IMR-90 (cell line): Measurements from ENCODE around the gene SASH1. TPM values are rescaled to one million over a fixed set of nuclear protein-coding genes. Genes with fewer than 3 reads are reported as not detected.
"Not testable (repeated sequence)": the region's sequence is repeated elsewhere in the genome, so short reads cannot be mapped to it uniquely, and the experiment has no call there.

ENCODE experiments used
- ATAC-seq: fragments of 200-7000 bp; cut with Tn5 transposase; 2 replicates; pipeline ENCODE4 v1.9.1; 2020; ENCODE audit warnings: low read depth, mild to moderate bottlenecking, moderate library complexity
- BruUV-seq: library from RNA; stranded (reverse); fragments of 400-500 nt; replicated peaks from 2 replicates; lab custom pipeline; 2021; lab: Mats Ljungman, UMichigan
- CTCF ChIA-PET: fragments of 300-600 bp; formaldehyde crosslinking; extraction: SDS; loops from one replicate; lab custom pipeline; 2021; ENCODE audit warnings: antibody characterized with exemption; lab: Yijun Ruan, JAX
- POLR2A ChIA-PET: fragments of 300-600 bp; sonication (Branson Sonifier 250); formaldehyde crosslinking; loops from one replicate; lab custom pipeline; 2022; ENCODE audit warnings: antibody characterized with exemption; ENCODE audit not compliant: unreplicated experiment; lab: Charles Lee
- DNase-seq: peaks from one replicate; pipeline ENCODE4 v3.0.0; 2013
- H2AFZ ChIP-seq: replicated peaks from 2 replicates; pipeline ENCODE3; 2013; ENCODE audit warnings: low read length, mild to moderate bottlenecking; ENCODE audit not compliant: poor library complexity
- H2AK5ac ChIP-seq: 2 replicates; pipeline ENCODE4 v1.6.1; 2013; ENCODE audit warnings: low read depth, low read length, inconsistent platforms
- H2AK9ac ChIP-seq: replicated peaks from 2 replicates; pipeline ENCODE3; 2013; ENCODE audit warnings: mild to moderate bottlenecking, low read depth, low read length, moderate library complexity; ENCODE audit not compliant: poor library complexity
- H2BK120ac ChIP-seq: 2 replicates; pipeline ENCODE4 v1.6.1; 2013; ENCODE audit warnings: low read depth, low read length, inconsistent platforms
- H2BK15ac ChIP-seq: 3 replicates; pipeline ENCODE4 v1.6.1; 2013; ENCODE audit warnings: low read depth, low read length, inconsistent platforms
- H2BK20ac ChIP-seq: 2 replicates; pipeline ENCODE4 v1.6.1; 2013; ENCODE audit warnings: low read depth, mild to moderate bottlenecking, inconsistent platforms, low read length, moderate library complexity
- H2BK5ac ChIP-seq: 2 replicates; pipeline ENCODE4 v1.6.1; 2013; ENCODE audit warnings: mild to moderate bottlenecking, low read depth, low read length, inconsistent platforms; ENCODE audit not compliant: poor library complexity, severe bottlenecking
- H3K14ac ChIP-seq: replicated peaks from 2 replicates; pipeline ENCODE4 v1.6.1; 2013; ENCODE audit warnings: low read depth, low read length, inconsistent platforms
- H3K18ac ChIP-seq: 2 replicates; pipeline ENCODE4 v1.6.1; 2013; ENCODE audit warnings: low read depth, low read length, control low read depth
- H3K23ac ChIP-seq: 2 replicates; pipeline ENCODE4 v1.6.1; 2013; ENCODE audit warnings: low read depth, low read length, inconsistent platforms
- H3K27ac ChIP-seq: 2 replicates; pipeline ENCODE4 v1.5.1; 2013; ENCODE audit warnings: mild to moderate bottlenecking, control low read depth, low read length; ENCODE audit not compliant: insufficient read depth
- H3K27me3 ChIP-seq: 2 replicates; pipeline ENCODE4 v1.6.1; 2013; ENCODE audit warnings: low read length; ENCODE audit not compliant: control insufficient read depth, insufficient read depth
- H3K36me3 ChIP-seq: 2 replicates; pipeline ENCODE4 v1.6.1; 2013; ENCODE audit warnings: low read length, mixed read lengths; ENCODE audit not compliant: control insufficient read depth, insufficient read depth
- H3K4ac ChIP-seq: 2 replicates; pipeline ENCODE4 v1.6.1; 2013; ENCODE audit warnings: low read depth, low read length, inconsistent platforms
- H3K4me1 ChIP-seq: 2 replicates; pipeline ENCODE4 v1.6.1; 2013; ENCODE audit warnings: low read length, mixed read lengths; ENCODE audit not compliant: control insufficient read depth, insufficient read depth
- H3K4me2 ChIP-seq: 2 replicates; pipeline ENCODE4 v1.6.1; 2013; ENCODE audit warnings: low read depth, mild to moderate bottlenecking, control low read depth, low read length, moderate library complexity
- H3K4me3 ChIP-seq: 2 replicates; pipeline ENCODE4 v1.5.1; 2013; ENCODE audit warnings: low read depth, mild to moderate bottlenecking, control low read depth, low read length, moderate library complexity; ENCODE audit not compliant: insufficient read depth
- H3K56ac ChIP-seq: 2 replicates; pipeline ENCODE4 v1.6.1; 2013; ENCODE audit warnings: low read length, inconsistent platforms; ENCODE audit not compliant: insufficient read depth; ENCODE audit errors: extremely low read depth
- H3K79me1 ChIP-seq, 2 experiments: 2 replicates each; pipeline ENCODE4 v1.6.1; 2013; ENCODE audit warnings: low read length in 2 of 2, inconsistent platforms in 1 of 2, low read depth in 1 of 2
- H3K9ac ChIP-seq: 2 replicates; pipeline ENCODE4 v1.6.1; 2013; ENCODE audit warnings: low read depth, low read length, control low read depth
- H3K9me1 ChIP-seq: 2 replicates; pipeline ENCODE4 v1.6.1; 2013; ENCODE audit warnings: low read length, inconsistent platforms; ENCODE audit not compliant: insufficient read depth
- H3K9me3 ChIP-seq: 2 replicates; pipeline ENCODE4 v1.6.1; 2013; ENCODE audit warnings: low read length; ENCODE audit not compliant: control insufficient read depth, insufficient read depth
- H4K20me1 ChIP-seq: 2 replicates; pipeline ENCODE4 v1.6.1; 2013; ENCODE audit warnings: low read length, inconsistent platforms; ENCODE audit not compliant: insufficient read depth
- H4K5ac ChIP-seq: 2 replicates; pipeline ENCODE4 v1.6.1; 2013; ENCODE audit warnings: mild to moderate bottlenecking, low read depth, low read length, control low read depth
- H4K8ac ChIP-seq, 2 experiments: 2 replicates each; pipeline ENCODE4 v1.6.1; 2013; ENCODE audit warnings: low read depth in 2 of 2, low read length in 2 of 2, control low read depth in 1 of 2, inconsistent platforms in 1 of 2
- H4K91ac ChIP-seq: 2 replicates; pipeline ENCODE4 v1.6.1; 2013; ENCODE audit warnings: low read depth, low read length, inconsistent platforms; ENCODE audit not compliant: insufficient read depth
- MAFK ChIP-seq: IDR thresholded peaks from 2 replicates; pipeline ENCODE4 v1.6.1; 2012; ENCODE audit warnings: low read depth, low read length, improper control_type of control experiment
- WGBS, 2 experiments: methylation state at CpG; one replicate each; pipeline versions ENCODE4 v1.1.5 to v1.1.7; 2013; ENCODE audit warnings: missing lambda C conversion rate in 2 of 2; ENCODE audit not compliant: insufficient read length in 1 of 2; ENCODE audit errors: extremely low coverage in 2 of 2; 5-methylcytosine and 5-hydroxymethylcytosine counted together
- dilution Hi-C: fragments of 300-500 bp; cut with HindIII; formaldehyde crosslinking; loops from one replicate; pipeline ENCODE4 v1.14.3; 2018; ENCODE audit warnings: low sequenced_read_pairs; ENCODE audit not compliant: unreplicated experiment
- in situ Hi-C: fragments of 300-500 bp; cut with MboI; formaldehyde crosslinking; loops from 3 replicates; pipeline ENCODE4 v1.14.3; 2019; ENCODE audit warnings: low sequenced_read_pairs, inconsistent platforms, mixed read lengths
- intact Hi-C: fragments of 100-400 bp; cut with micrococcal nuclease; formaldehyde crosslinking; loops from 2 replicates; pipeline ENCODE4 v1.10.0; 2022
- polyA plus RNA-seq, 3 experiments: library from polyadenylated mRNA; depleted of rRNA; stranded (reverse); fragments of >200 nt; gene quantifications; 2 replicates each; pipeline ENCODE4 v1.2.3, GENCODE V29; 2012; ENCODE audit warnings: low replicate concordance in 1 of 3
- total RNA-seq: library from RNA; depleted of rRNA; stranded (reverse); fragments of >200 nt; gene quantifications from 2 replicates; pipeline ENCODE4 v1.2.3, GENCODE V29; 2012

SASH1 gene
- total and polyA plus RNA-seq, 2 of the 4 experiments (the other 2 are of a cell fraction) = 11.6 to 16.5 TPM

DNA sequence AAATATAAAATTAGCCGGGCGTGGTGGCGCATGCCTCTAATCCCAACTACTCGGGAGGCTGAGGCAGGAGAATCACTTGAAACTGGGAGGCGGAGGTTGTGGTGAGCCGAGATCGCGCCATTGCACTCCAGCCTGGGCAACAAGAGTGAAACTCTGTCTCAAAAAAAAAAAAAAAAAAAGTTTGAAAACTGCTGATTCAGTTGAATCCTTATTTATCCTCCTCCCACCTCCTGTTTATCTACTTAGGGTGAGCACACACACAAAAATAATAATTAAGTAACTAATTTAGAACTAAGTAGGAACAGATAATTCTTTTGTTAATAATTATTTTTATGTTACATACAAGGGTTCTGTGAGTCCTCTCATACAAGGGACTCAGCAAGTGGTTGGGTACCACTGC, 49.5 kb downstream of the SASH1 start:
- H3K9me3 ChIP-seq, BruUV-seq, H3K4me2 ChIP-seq, H3K14ac ChIP-seq, H2AK5ac ChIP-seq, POLR2A ChIA-PET, in situ Hi-C loops, H2BK120ac ChIP-seq, H3K23ac ChIP-seq, H3K56ac ChIP-seq, H4K91ac ChIP-seq, H2AFZ ChIP-seq, H3K27me3 ChIP-seq, H4K5ac ChIP-seq, H3K36me3 ChIP-seq, H3K4me1 ChIP-seq, DNase-seq, H2BK15ac ChIP-seq, H2BK20ac ChIP-seq, dilution Hi-C loops, H3K9ac ChIP-seq, H2BK5ac ChIP-seq, H4K8ac ChIP-seq, H3K9me1 ChIP-seq, ATAC-seq, H4K20me1 ChIP-seq, H3K4ac ChIP-seq, H3K4me3 ChIP-seq, CTCF ChIA-PET, H3K18ac ChIP-seq, H3K27ac ChIP-seq, H2AK9ac ChIP-seq: not testable (repeated sequence)
- TF ChIP-seq MAFK = peak; percentile 50; the same call in 1 of the 2 replicates
- peaks cover 12 to 44% of the 10 kb centered on the region in 2 experiments for H3K79me1 ChIP-seq
- intact Hi-C loops = loop anchor here (1.0 kb wide), 1 partner anchor 33 kb away; no protein-coding TSS in a partner anchor
- 100% methylated on average over 1 of the region's 8 CpGs; no CpG with 5 or more reads in 1 of the 2 experiments for WGBS, 2 experiments
